Activated CD4-positive, CD25-positive, alpha-beta regulatory T cell (primary cell): Measurements from ENCODE around the gene RASAL1.
A peak's percentile ranks its signal among the peaks of the same experiment; 100 is the strongest.

Source experiments
- DNase-seq, 4 experiments: peaks; one replicate each; lab custom pipeline; 2025; lab: John Stamatoyannopoulos, UW

Gene RASAL1

GRCh38 chr12:113097716-113098440, 37.7 kb downstream of the RASAL1 start:
- DNase-seq: no peak

DNA sequence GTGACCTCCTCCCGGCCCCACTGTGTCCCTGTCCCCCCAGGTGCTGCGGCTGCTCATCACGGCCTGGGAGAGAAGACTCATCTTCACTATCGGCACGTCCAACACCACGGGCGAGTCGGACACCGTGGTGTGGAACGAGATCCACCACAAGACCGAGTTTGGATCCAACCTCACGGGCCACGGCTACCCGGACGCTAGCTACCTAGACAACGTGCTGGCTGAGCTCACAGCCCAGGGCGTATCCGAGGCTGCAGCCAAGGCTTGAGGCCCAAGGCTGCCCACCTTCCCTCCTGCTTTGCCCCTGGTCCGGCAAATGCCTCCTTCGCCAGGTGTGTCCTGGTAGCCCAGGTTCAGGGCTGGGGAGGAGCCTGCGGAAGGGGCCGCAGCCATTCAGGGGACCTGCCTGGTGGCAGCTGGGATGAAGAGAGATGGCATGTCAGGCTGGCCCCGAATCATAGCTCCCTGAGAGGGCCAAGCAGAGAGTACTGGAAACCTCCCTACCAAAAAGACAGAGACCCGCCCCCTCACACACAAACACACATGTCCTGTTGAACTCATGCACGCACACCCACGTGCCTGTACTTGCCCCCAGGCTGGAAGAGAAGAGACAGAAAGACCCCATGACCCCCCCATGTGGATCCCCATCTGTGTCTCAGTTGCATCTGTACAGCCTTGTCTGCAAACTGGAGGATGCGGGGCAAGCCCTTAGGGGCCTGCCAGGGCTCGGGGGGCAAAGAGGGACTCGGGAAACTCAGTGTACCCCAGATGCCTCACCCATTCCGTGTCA, 38.7 kb downstream of the RASAL1 start:
- no peak for DNase-seq

DNA sequence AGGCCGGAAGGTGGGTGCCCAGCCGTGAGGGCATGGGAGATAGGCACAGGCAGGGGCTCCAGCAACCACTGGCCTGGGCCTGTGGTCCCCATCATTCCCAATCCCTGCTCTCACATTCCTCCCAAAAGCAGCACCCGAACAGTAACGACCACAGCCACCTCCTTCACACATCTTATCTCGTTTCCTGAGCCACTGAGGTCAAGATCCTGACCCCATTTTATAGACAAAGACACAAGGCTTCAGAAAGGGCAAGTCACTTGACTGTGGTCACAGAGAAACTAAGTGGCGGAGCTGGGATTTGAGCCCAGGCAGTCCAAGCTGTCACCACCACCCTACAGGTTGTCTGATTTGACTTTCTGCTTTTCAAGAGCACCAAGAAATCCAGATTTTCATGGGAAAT, 40.2 kb downstream of the RASAL1 start:
- no peak for DNase-seq

DNA sequence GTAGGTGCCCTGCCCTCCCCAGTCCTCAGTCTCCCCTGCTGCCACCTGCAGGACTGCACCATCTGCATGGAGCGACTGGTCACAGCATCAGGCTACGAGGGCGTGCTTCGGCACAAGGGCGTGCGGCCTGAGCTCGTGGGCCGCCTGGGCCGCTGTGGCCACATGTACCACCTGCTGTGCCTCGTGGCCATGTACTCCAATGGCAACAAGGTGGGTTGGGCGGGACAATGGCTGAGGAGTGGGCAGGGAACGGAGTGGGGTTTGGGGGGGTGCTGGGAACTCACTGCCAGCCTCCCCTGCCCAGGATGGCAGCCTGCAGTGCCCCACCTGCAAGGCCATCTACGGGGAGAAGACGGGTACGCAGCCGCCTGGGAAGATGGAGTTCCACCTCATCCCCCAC, 40.8 kb downstream of the RASAL1 start:
- no peak for DNase-seq

- no peak for DNase-seq
Observed at GRCh38 chr12:113093409-113094101, 42.0 kb downstream of the RASAL1 start.

GRCh38 chr12:113092607-113093408, 42.8 kb downstream of the RASAL1 start:
- no peak for DNase-seq

DNA sequence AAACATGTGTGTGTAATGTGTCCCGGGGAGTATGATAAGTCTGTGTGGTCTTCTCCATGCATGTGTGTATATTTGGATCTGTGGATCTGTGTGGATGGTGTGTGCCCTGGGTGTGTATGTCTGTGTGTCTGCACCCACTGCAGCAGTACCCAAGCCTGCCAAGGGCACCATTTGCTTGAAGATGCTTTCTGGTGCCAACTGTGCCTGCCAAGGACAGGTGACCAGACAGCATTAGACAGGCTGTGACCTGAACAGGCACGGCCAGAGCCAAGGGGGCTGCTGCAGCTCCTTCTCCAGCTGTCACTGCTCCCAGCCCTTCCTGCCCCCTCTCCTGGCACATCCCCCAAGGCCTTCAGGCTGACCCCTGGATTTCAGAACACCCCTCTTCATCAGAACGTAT, 44.1 kb downstream of the RASAL1 start:
- DNase-seq: no peak

DNA sequence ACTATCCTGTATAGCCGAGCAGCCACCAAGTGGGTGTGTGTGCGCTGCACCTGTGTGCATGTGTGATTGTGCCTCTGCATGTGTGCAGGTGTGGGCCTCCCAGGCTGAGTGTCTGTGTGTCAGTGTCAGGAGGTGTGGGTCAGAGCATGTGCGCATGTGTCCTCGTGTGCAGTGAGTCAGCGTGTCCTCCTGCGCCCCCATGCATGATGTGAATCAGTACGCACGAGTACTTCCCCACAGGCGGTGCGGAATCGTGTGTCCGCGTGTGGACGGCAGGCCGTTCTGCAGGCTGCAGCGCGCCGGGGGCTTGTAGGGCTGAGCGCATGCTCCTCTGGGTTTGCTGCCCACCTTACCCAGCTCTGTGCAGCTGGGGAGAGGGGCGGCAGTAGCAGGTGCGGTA, 44.8 kb downstream of the RASAL1 start:
- DNase-seq: no peak

GRCh38 chr12:113089839-113090238, 45.7 kb downstream of the RASAL1 start:
- no peak for DNase-seq

DNA sequence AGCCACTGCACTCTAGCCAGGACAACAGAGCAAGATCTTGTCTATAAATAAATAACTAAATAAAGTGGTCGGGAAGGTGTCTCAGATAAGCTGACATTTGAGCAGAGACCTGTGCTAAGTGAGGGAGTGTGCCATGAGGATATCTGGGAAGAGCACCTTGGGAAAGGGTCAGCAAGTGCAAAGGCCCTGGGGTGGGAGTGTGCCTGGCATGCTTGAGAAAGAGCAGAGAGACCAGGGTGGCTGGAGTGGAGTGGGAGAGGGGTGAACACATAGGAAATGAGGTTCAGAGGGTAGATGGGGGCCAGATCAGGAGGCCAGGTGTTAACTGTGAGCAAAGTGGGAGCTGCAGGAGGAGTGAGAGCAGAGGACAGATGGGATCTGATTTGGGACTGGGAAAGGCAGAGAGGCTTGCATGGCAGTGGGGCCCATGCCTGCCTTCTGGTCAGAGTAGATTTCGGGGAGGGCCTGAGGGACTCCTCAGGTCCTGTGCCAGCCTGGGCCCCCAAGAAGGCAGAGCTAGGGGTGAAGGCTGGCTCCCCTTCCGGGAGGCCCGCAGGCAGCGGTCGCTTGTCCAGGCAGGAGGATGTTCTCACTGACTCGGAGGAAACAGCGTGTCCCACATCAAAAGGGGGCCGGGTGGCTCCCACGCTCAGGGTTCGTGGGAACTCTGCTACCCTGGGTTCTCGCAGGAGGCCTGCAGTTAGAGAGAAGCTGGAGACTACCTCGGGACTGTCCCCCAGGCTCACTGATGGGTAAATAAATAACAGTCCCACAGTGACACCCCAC, 46.4 kb downstream of the RASAL1 start:
- peak in 3 of 4 experiments; percentile 13 to 43 (median 35) for DNase-seq

GRCh38 chr12:113088037-113088436, 47.5 kb downstream of the RASAL1 start:
- DNase-seq: no peak

DNA sequence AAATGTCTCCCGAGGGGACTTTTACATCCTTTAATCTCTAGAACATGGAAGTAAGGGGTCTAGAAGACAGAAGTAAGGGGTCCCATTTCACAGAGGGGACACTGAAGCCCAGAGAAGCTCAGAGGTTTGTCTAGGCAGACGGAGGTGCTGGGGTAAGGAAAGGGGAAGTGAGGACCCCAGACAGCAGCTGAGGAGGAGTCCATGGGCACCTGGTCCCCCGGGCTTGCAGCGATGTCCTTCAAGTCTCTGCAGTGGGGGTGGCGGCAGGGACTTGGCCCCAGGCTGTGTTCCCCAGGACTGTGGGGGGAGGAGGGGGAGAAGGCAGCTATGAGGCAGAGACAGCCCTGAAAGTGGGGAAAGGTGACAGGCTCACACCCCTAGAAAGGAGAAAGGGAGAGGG, 48.4 kb downstream of the RASAL1 start:
- DNase-seq: no peak

DNA sequence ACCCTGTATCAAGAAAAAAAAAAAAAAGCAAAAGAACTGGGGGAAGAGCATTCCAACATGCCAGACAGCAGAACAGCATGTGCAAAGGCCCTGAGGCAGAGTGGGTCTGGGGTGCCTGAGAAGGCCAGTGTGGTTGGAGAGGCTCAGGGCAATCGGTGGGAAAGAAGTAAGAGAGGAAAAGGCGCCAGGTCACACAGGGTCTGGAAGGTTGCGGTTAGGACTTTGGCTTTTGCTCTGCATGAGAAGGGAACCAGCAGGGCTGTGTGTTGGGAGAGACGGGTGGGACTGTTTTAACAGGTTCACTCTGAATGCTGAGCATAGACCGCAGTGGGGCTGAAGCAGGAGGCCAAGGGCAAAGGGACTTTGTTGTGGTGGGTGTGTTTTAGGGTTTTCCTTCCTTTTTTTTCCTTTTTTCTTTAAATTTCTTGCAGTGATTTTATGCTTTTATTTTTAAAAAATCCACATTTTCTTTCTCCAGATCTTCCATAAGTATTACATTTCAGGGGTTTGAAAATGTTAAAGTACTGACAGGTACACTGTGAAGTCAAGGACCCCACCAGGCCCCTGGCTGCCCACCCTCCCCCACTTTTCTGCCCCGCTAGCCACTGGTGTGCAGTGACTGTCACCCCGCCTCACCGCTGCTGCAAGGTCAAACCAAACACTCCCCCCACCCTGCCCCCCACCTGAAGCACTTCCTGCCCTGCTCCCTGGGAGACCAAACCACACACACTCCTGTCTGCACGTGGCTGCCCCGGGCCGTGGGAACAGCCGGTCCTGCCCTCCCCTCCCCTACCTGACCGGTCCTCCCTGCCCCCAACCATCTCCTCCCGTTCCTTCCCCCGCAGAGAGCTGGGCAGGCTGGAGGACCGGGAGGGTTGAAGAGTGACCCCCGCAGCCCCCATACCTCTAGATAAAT, 49.1 kb downstream of the RASAL1 start:
- DNase-seq: no peak

DNA sequence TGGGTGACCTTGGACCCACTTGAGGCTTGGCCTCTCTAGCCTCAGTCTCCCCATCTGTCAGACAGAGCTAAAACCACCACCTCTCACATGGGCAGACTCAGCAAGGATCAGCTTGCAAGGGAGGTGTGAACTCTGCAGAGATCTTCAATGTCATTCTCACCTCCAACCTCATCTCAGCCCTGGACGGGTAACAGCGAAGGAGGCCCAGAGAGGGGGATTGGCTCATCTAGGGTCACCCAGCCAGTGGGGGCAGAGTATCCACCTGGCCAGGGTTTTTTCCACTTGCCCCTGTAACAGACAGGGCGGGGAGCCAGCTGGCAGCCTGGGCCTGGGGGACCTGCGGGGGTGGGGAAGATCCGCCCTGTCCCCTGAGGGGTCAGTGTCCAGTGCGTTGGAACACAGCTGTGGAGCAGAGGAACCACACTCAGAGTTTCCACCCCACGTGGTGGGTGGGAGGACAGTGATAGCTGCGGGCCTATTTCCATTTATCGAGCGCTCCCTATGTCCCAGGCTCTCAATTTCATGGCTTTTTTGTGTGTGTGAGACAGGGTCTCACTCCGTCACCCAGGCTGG, 51.6 kb downstream of the RASAL1 start:
- DNase-seq: no peak

GRCh38 chr12:113082486-113083148, 52.9 kb downstream of the RASAL1 start:
- no peak for DNase-seq

- no peak for DNase-seq
Observed at GRCh38 chr12:113081873-113082272, 53.7 kb downstream of the RASAL1 start.

- no peak for DNase-seq
Observed at GRCh38 chr12:113077859-113078255, 57.7 kb downstream of the RASAL1 start.

DNA sequence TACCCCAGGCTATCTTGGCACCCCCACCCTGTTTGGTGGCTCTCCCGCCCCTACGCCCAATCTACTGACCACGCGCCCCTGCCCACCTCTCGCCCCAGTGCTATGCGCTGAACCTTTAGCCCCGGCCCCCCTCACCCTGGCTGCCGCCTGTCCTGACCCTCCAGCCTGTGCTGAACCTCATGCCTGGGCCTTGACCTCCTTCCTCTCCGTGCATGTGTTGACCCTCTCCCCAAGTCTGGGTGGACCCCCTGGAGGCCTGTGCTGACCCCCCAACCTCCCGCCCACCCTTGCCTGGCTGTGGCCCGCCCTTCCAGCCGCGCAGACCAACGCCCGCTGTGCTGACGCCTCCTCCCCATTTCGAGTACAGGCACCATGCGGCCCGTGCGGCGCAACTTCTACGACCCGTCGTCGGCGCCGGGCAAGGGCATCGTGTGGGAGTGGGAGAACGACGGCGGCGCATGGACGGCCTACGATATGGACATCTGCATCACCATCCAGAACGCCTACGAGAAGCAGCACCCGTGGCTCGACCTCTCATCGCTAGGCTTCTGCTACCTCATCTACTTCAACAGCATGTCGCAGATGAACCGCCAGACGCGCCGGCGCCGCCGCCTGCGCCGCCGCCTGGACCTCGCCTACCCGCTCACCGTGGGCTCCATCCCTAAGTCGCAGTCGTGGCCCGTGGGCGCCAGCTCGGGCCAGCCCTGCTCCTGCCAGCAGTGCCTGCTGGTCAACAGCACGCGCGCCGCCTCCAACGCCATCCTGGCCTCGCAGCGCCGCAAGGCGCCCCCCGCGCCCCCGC, 58.3 kb downstream of the RASAL1 start:
- no peak for DNase-seq
